Posterior cingulate gyrus (tissue), 11 donors: ENCODE measurements around the gene SETBP1.

Experiments
- DNase-seq, 10 donors: peaks; one replicate each; pipeline versions ENCODE4 v3.0.0 to v3.0.0-alpha.2; 2020 to 2021; ENCODE audit warnings: mixed read lengths in 3 of 10
- intact Hi-C: fragments of 100-400 bp; cut with DNase I; formaldehyde crosslinking; loops from one replicate; pipeline ENCODE4 v1.15.1; 2023

The SETBP1 gene

DNA sequence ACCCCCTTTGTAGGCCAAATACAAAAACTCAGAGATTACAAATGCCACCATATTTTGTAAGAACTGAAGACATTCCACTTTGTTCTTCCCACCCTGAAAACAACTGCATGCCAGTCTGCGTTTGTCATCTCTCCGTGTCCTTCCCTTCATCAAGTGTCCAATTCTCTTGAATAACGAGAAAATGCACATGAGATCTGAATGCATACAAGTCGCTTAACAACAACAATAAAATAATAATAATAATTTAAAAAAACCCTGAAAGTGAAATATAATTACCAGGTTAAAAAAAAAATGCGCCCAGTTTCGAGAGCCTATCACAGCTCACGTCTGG, 2.0 kb upstream of the SETBP1 start:
- intact Hi-C loops, result loop anchor here (5.0 kb wide), 1 partner anchor 534 kb away; no protein-coding TSS in a partner anchor
- no peak for DNase-seq

GRCh38 chr18:44679056-44679913, 1.4 kb upstream of the SETBP1 start:
- DNase-seq, result peak; percentile 69 to 97 (median 86)
- intact Hi-C loops, result loop anchor here (5.0 kb wide), 1 partner anchor 533 kb away; no protein-coding TSS in a partner anchor

DNA sequence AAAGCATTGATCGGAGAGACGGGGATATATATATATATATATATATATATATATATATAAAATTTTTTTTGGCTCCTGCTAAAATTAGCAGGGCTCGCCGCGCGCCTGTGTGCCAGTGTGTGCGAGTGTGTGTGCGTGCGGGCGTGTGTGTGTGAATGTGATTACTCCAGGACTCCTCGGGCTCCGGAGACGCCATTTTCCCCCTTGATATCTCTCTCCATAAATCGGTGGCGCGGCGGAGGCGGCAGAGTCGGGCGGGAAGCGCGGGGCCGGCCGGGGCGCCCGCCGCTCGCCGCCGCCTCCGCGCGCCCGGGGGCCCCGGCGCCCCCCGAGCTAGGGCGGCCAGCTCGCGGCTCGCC, 795 bp upstream of the SETBP1 start:
- DNase-seq, result peak; percentile 35 to 92 (median 56)
- intact Hi-C loops, result loop anchor here (5.0 to 10.0 kb wide), 2 partner anchors 215 to 532 kb away; no protein-coding TSS in a partner anchor

GRCh38 chr18:44681076-44681970, 635 bp downstream of the SETBP1 start:
- peak in 1 of 10 donors; percentile 77 for DNase-seq
- intact Hi-C loops, result loop anchor here (10.0 kb wide), 1 partner anchor 213 kb away; no protein-coding TSS in a partner anchor

DNA sequence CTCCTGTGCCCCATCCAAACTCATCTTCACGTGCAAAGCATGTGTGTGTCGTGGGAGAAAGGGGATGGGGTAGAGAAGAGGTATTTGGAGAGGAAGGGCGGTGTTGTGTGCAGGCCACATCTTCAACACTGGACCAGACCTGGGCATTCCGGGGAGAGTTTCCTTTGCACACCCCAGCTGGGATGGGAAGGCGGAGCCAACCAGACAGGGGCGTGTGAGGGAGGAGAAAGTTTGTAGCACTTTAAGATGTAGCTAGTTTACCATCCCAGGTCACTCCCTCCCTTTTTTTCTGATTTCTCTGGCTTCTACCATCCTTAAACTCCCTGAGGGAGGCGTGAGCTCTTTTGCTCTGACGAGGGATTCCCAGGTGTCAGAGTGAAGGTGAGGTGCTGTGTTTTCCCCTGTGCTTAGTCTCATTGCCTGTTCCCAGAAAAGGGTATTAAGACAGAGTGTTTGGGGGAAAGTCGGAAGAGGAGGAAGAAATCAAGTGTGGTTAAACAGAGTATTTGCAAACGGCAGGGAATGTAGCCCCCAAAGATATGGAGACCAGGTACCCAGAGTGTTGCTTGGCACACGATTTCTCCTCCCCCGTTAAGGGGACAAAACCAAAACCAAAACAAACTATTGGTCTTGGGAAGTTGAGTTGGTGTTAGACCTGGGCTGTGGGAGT, 1.6 kb downstream of the SETBP1 start:
- intact Hi-C loops, result loop anchor here (10.0 kb wide), 1 partner anchor 212 kb away; no protein-coding TSS in a partner anchor
- DNase-seq, result peak in 6 of 10 donors; percentile 13 to 80 (median 54)

DNA sequence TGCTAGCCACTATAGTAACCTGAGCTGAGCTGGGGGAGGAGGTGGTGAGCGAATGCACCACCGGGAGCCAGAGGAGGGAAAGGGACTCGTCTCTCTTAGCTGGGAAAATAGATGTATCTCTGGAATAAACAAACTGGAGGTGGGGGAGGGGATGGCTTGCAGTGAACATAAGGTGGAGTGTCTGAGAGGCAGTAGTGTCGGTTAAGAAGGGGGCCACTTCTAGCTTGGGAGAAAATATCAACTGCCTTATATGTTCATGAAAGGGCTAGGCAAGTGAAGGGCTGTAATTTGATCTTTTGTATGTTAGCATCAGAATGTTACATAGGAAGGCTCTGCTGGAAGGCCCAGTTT, 2.2 kb downstream of the SETBP1 start:
- intact Hi-C loops, result loop anchor here (10.0 kb wide), 1 partner anchor 212 kb away; no protein-coding TSS in a partner anchor
- no peak for DNase-seq

GRCh38 chr18:44683556-44683955, 2.9 kb downstream of the SETBP1 start:
- intact Hi-C loops, result loop anchor here (10.0 kb wide), 1 partner anchor 211 kb away; no protein-coding TSS in a partner anchor
- no peak for DNase-seq

GRCh38 chr18:44685296-44685695, 4.6 kb downstream of the SETBP1 start:
- DNase-seq, result no peak
- intact Hi-C loops, result loop anchor here (10.0 kb wide), 1 partner anchor 210 kb away; no protein-coding TSS in a partner anchor

DNA sequence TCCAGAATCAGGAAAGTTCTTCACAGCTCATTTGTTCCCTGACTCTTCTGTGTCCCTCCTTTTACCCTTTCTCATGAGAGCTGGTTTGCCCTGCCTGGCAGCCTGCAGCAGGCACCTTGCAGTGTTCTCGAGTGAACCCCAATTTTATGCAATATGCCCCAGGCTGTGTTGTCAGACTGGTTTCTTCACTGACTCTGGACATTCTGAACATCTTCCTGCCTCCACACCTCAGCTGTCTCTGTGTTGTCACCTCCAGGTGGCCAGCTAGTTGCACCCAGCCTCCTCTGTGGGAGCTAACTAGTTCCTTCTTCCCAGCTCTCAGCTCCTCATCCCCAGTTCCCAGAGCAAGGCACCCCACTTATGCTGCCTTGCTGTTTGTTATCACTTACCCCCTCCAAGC, 5.5 kb downstream of the SETBP1 start:
- intact Hi-C loops, result loop anchor here (10.0 kb wide), 1 partner anchor 209 kb away; no protein-coding TSS in a partner anchor
- DNase-seq, result no peak

GRCh38 chr18:44687421-44687820, 6.7 kb downstream of the SETBP1 start:
- no peak for DNase-seq
- intact Hi-C loops, result loop anchor here (10.0 kb wide), 1 partner anchor 207 kb away; no protein-coding TSS in a partner anchor

- intact Hi-C loops, result loop anchor here (10.0 kb wide), 1 partner anchor 205 kb away; no protein-coding TSS in a partner anchor
- no peak for DNase-seq
Observed at GRCh38 chr18:44689736-44690135, 9.0 kb downstream of the SETBP1 start.

DNA sequence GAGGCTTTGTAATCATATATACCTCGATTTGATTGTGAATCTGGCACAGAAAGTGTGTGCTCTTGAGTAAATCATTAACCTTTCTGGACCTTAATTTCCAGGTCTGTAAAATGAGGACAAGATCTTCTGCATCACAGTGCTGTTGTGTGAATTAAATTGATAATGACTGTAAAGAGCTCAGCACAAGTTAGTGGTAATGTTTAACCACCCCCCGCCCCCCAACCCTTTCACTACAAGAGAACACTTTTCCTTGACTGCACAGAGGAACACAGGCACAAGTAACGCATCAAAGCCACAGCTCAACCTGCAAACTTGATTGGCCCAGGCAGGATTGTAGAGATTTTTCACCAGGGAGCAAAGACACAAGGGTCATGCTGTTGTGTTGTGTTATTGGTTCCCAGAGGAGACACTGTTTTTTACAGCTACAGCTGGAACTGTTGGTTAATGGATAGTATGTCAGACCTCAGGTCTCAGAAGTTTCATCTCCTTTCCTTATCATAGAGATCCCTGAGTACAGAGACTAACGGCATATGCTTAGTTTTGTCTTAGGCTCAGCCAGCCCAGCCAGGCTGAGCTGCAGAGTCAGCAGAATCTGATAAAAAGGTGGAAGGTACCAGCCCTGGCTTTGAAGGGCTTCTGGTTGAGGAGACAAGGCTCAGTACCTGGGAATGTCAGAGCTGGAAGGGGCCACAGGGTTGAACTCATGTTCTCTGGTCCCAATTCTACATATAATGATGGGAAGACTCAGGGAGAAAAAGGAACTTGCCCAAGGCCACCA, 10.6 kb downstream of the SETBP1 start:
- DNase-seq, result no peak
- intact Hi-C loops, result no loop called here

- DNase-seq, result no peak
- intact Hi-C loops, result no loop called here
Observed at GRCh38 chr18:44693030-44693784, 12.5 kb downstream of the SETBP1 start.

DNA sequence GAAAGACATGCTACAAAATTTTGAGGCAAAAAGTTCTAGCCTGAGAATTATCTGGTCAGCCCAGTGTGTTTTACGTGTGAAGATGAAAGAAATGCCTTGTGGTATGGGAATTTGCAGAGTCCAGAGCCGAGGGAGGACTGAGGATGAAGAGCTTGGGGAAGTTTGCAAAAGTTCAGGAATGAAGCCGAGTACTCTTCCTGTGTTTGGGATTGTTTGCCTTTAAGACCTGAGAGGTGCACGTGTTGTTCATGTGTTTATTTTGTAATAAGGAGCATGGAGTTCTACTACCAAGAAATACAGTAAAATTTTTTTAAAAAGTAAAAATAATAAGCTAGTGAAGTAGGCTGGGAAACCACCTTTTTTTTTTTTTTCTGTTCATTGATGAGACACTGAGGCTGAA, 14.8 kb downstream of the SETBP1 start:
- no peak for DNase-seq
- intact Hi-C loops, result no loop called here

- DNase-seq, result no peak
- intact Hi-C loops, result no loop called here
Observed at GRCh38 chr18:44696892-44697291, 16.2 kb downstream of the SETBP1 start.

DNA sequence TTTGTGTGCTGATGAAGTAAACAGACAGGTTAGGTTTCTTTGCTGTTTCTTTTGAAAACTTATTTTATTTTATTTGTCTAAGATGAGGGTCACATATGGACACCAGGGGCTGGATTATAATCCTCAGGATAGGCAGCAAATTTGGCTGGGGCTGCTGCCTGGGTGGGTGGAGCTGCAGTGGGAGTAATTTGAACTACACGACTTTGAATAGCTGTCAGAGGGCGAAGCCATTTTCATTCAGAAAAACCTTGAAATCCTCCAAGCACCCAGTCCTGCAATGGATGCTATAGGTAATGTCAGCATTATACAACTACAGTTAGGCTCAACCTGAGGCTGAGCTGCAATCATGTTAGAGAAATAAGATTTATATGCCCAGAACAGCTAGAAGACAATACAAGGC, 16.6 kb downstream of the SETBP1 start:
- intact Hi-C loops, result no loop called here
- DNase-seq, result no peak

GRCh38 chr18:44698518-44698917, 17.8 kb downstream of the SETBP1 start:
- intact Hi-C loops, result no loop called here
- DNase-seq, result no peak

DNA sequence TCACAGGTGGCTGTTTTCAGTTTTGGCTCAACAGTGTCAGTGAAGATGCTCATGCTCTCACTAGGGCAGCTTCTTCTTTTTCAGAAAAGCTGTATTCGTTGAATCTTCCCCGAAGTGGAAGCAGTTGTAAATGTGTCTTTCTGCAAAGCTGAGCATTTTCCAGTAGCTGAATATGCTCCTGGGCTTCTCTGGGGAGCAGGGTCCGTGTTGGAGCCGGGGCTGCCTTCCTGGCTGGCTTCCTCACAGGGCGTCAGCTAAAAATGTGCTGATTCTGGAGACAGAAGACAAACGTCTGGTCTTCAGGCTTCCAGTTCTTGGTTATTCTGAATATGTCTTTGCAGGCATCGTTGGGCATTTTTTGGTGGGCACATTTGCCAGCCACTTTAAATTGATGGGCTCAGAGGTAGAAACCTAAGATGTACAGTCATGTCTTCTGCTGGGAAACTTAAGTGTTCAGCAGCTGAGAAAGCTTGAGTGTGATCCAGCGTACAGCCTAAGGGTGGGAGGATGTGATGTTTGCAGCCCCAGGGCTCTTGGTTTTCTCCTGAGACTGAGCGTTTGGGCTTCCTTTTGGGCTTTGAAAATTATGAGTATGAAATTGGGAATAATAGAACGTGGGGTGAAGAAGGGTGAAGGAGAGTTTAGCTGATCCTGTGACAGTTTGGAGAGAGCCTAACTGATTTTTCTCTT, 19.0 kb downstream of the SETBP1 start:
- no peak for DNase-seq
- intact Hi-C loops, result no loop called here
